Measurements from ENCODE around the gene CHRNB2.
"Not testable (repeated sequence)": the region's sequence is repeated elsewhere in the genome, so short reads cannot be mapped to it uniquely, and the experiment has no call there.

Gene CHRNB2

DNA sequence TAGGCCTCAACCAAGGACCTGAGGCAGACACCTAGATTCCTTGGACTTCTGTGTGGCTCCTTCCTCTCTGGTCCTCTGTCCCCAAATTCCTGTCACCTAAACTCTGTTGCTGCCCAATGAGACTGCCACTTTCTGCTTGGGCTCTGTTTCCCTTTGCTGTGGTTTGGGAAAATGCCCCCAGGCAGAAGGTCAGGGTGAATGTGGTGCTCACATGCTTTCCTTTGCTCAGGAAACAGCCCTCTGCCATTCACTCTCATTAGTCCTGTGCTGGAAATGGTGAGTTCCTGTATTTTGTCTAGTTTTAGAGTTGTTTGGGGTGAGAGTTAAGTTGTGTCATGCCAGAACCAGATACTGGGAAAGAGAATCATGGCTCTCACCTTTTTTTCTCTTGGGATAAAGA lies 42.7 kb upstream of the CHRNB2 start:
- H3K9me3 ChIP-seq (ENCODE audit: control insufficient read depth, low read length), result peaks cover 5% of the 10 kb centered on the region
- H2AFZ ChIP-seq (ENCODE audit: low read depth, low read length), result no peak overlapping the region
- peaks cover 12 to 36% of the 10 kb centered on the region in 2 experiments for H3K27me3 ChIP-seq (ENCODE audit: control insufficient read depth in 1 of 2, insufficient read depth in 1 of 2, low read length in 2 of 2)
- no peaks in the 10 kb centered on the region for H3K79me1 ChIP-seq (replicated peaks; ENCODE audit: low read length, poor library complexity, severe bottlenecking)
- H3K9ac ChIP-seq (ENCODE audit: low read length), result no peak overlapping the region
- H3K4me1 ChIP-seq (ENCODE audit: control insufficient read depth, insufficient read depth, low read depth, low read length), result no peaks in the 10 kb centered on the region
- H2BK120ac ChIP-seq (ENCODE audit: low read depth, low read length), result no peak overlapping the region
- no peak overlapping the region for H2BK12ac ChIP-seq (ENCODE audit: low read length in 2 of 2)
- H3K4ac ChIP-seq (ENCODE audit: low read depth in 1 of 2, low read length in 2 of 2), result no peak overlapping the region
- H4K91ac ChIP-seq (ENCODE audit: low read length), result no peak overlapping the region
- no peak overlapping the region for H2BK15ac ChIP-seq (ENCODE audit: low read depth, poor library complexity, severe bottlenecking)
- no peak overlapping the region for H4K8ac ChIP-seq (ENCODE audit: low read length)
- no peak overlapping the region for H3K23ac ChIP-seq (ENCODE audit: low read length in 2 of 2)
- no peak overlapping the region for H2BK5ac ChIP-seq (ENCODE audit: low read depth, low read length, poor library complexity, severe bottlenecking)
- H3K14ac ChIP-seq (ENCODE audit: low read length in 2 of 2), result no peak overlapping the region
- H3K36me3 ChIP-seq (ENCODE audit: control insufficient read depth in 1 of 2, insufficient read depth in 2 of 2, low read depth in 1 of 2, low read length in 2 of 2), result no peaks in the 10 kb centered on the region
- H3K4me2 ChIP-seq (ENCODE audit: low read length, poor library complexity, severe bottlenecking), result no peak overlapping the region
- DNase-seq, result no peak
- no peak overlapping the region for H2AK5ac ChIP-seq (ENCODE audit: low read length, severe bottlenecking)
- no peak overlapping the region for H3K27ac ChIP-seq (ENCODE audit: low read length, poor library complexity, severe bottlenecking)
- no peak overlapping the region for H3K18ac ChIP-seq (ENCODE audit: low read depth in 1 of 2, low read length in 2 of 2)
- H3K4me3 ChIP-seq (ENCODE audit: insufficient read depth in 1 of 2, low read depth in 1 of 2, low read length in 2 of 2), result no peak overlapping the region

DNA sequence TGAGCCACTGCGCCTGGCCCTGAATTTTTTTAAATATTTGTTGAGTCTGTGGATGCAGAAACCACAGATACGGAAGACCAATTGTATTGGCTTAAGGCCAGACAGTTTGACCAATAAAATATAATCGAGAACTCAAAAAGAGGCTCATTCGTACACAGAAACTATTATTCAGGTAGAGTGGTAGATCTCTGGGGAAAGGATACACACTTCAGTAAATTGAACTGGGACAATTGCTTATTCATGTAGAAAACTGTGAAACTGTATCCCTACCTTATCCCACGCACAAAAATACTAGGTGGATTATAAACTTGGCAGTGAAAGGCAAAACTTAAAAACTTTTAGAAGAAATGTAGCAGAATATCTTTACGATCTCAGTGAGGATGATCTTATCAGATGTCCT lies 40.4 kb upstream of the CHRNB2 start:
- Histone ChIP-seq H3K4me2 (ENCODE audit: low read length, poor library complexity, severe bottlenecking) (no peak overlapping the region), H3K4ac (ENCODE audit: low read depth in 1 of 2, low read length in 2 of 2) (no peak overlapping the region), H3K23ac (ENCODE audit: low read length in 2 of 2) (no peak overlapping the region), H3K36me3 (ENCODE audit: control insufficient read depth in 1 of 2, insufficient read depth in 2 of 2, low read depth in 1 of 2, low read length in 2 of 2) (no peaks in the 10 kb centered on the region), H3K4me1 (ENCODE audit: control insufficient read depth, insufficient read depth, low read depth, low read length) (no peaks in the 10 kb centered on the region), H3K9me3 (ENCODE audit: control insufficient read depth, low read length) (peaks cover 5% of the 10 kb centered on the region), H2AK5ac (ENCODE audit: low read length, severe bottlenecking) (no peak overlapping the region), H4K91ac (ENCODE audit: low read length) (no peak overlapping the region), H3K79me1 (replicated peaks; ENCODE audit: low read length, poor library complexity, severe bottlenecking) (no peaks in the 10 kb centered on the region), H2BK120ac (ENCODE audit: low read depth, low read length) (no peak overlapping the region), H3K27me3 (ENCODE audit: control insufficient read depth in 1 of 2, insufficient read depth in 1 of 2, low read length in 2 of 2) (peaks cover 3 to 15% of the 10 kb centered on the region in 2 experiments), H2BK5ac (ENCODE audit: low read depth, low read length, poor library complexity, severe bottlenecking) (no peak overlapping the region), H3K27ac (ENCODE audit: low read length, poor library complexity, severe bottlenecking) (no peak overlapping the region), H2AFZ (ENCODE audit: low read depth, low read length) (no peak overlapping the region), H4K8ac (ENCODE audit: low read length) (no peak overlapping the region), H3K9ac (ENCODE audit: low read length) (no peak overlapping the region), H3K14ac (ENCODE audit: low read length in 2 of 2) (no peak overlapping the region), H2BK12ac (ENCODE audit: low read length in 2 of 2) (no peak overlapping the region), H2BK15ac (ENCODE audit: low read depth, poor library complexity, severe bottlenecking) (no peak overlapping the region), H3K18ac (ENCODE audit: low read depth in 1 of 2, low read length in 2 of 2) (no peak overlapping the region), H3K4me3 (ENCODE audit: insufficient read depth in 1 of 2, low read depth in 1 of 2, low read length in 2 of 2) (no peak overlapping the region)
- no peak for DNase-seq
- over 99% methylated on average over 5 of the region's 6 CpGs for WGBS

GRCh38 chr1:154529308-154529707 lies 38.3 kb upstream of the CHRNB2 start:
- no CpG with 5 or more reads among the region's 6 CpGs for WGBS
- no peak overlapping the region for H2BK12ac ChIP-seq (ENCODE audit: low read length in 2 of 2)
- peaks cover 2 to 10% of the 10 kb centered on the region in 2 experiments for H3K27me3 ChIP-seq (ENCODE audit: control insufficient read depth in 1 of 2, insufficient read depth in 1 of 2, low read length in 2 of 2)
- no peak overlapping the region for H4K91ac ChIP-seq (ENCODE audit: low read length)
- H3K4me3 ChIP-seq (ENCODE audit: insufficient read depth in 1 of 2, low read depth in 1 of 2, low read length in 2 of 2), result no peak overlapping the region
- no peak overlapping the region for H2BK15ac ChIP-seq (ENCODE audit: low read depth, poor library complexity, severe bottlenecking)
- no peaks in the 10 kb centered on the region for H3K9me3 ChIP-seq (ENCODE audit: control insufficient read depth, low read length)
- H2AFZ ChIP-seq (ENCODE audit: low read depth, low read length), result no peak overlapping the region
- H3K4me1 ChIP-seq (ENCODE audit: control insufficient read depth, insufficient read depth, low read depth, low read length), result no peaks in the 10 kb centered on the region
- no peak overlapping the region for H2BK5ac ChIP-seq (ENCODE audit: low read depth, low read length, poor library complexity, severe bottlenecking)
- H3K23ac ChIP-seq (ENCODE audit: low read length in 2 of 2), result no peak overlapping the region
- H3K36me3 ChIP-seq (ENCODE audit: control insufficient read depth in 1 of 2, insufficient read depth in 2 of 2, low read depth in 1 of 2, low read length in 2 of 2), result no peaks in the 10 kb centered on the region
- H2BK120ac ChIP-seq (ENCODE audit: low read depth, low read length), result no peak overlapping the region
- H3K18ac ChIP-seq (ENCODE audit: low read depth in 1 of 2, low read length in 2 of 2), result no peak overlapping the region
- no peak overlapping the region for H3K27ac ChIP-seq (ENCODE audit: low read length, poor library complexity, severe bottlenecking)
- no peak overlapping the region for H3K14ac ChIP-seq (ENCODE audit: low read length in 2 of 2)
- no peaks in the 10 kb centered on the region for H3K79me1 ChIP-seq (replicated peaks; ENCODE audit: low read length, poor library complexity, severe bottlenecking)
- H3K9ac ChIP-seq (ENCODE audit: low read length), result no peak overlapping the region
- no peak overlapping the region for H2AK5ac ChIP-seq (ENCODE audit: low read length, severe bottlenecking)
- no peak overlapping the region for H4K8ac ChIP-seq (ENCODE audit: low read length)
- DNase-seq, result no peak
- no peak overlapping the region for H3K4me2 ChIP-seq (ENCODE audit: low read length, poor library complexity, severe bottlenecking)
- no peak overlapping the region for H3K4ac ChIP-seq (ENCODE audit: low read depth in 1 of 2, low read length in 2 of 2)

DNA sequence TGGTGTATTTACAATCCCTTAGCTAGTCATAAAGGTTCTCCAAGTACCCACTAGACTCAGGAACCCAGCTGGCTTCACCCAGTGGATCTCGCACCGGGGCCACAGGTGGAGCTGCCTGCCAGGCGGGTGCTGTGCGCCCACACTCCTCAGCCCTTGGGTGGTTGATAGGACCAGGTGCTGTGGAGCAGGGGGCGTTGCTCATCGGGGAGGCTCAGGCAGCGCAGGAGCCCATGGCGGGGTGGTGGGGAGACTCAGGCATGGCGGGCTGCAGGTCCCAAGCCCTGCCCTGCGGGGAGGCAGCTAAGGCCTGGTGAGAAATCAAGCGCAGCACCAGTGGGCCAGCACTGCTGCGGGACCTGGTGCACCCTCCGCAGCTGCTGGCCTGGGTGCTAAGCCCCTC lies 35.6 kb upstream of the CHRNB2 start:
- H3K18ac ChIP-seq (ENCODE audit: low read depth in 1 of 2, low read length in 2 of 2); H2BK15ac ChIP-seq (ENCODE audit: low read depth, poor library complexity, severe bottlenecking): not testable (repeated sequence)

More for the DNA sequence above, 35.6 kb upstream of the CHRNB2 start:
- H3K27me3 ChIP-seq (ENCODE audit: control insufficient read depth in 1 of 2, insufficient read depth in 1 of 2, low read length in 2 of 2), result peaks cover 11 to 15% of the 10 kb centered on the region in 2 experiments
- H3K4me2 ChIP-seq (ENCODE audit: low read length, poor library complexity, severe bottlenecking); H3K23ac ChIP-seq (ENCODE audit: low read length in 2 of 2); H4K91ac ChIP-seq (ENCODE audit: low read length); H2BK120ac ChIP-seq (ENCODE audit: low read depth, low read length); H3K9me3 ChIP-seq (ENCODE audit: control insufficient read depth, low read length); H3K79me1 ChIP-seq (replicated peaks; ENCODE audit: low read length, poor library complexity, severe bottlenecking); H3K9ac ChIP-seq (ENCODE audit: low read length); H2AK5ac ChIP-seq (ENCODE audit: low read length, severe bottlenecking); DNase-seq; H2AFZ ChIP-seq (ENCODE audit: low read depth, low read length); H4K8ac ChIP-seq (ENCODE audit: low read length); H3K14ac ChIP-seq (ENCODE audit: low read length in 2 of 2); H3K4ac ChIP-seq (ENCODE audit: low read depth in 1 of 2, low read length in 2 of 2); H3K36me3 ChIP-seq (ENCODE audit: control insufficient read depth in 1 of 2, insufficient read depth in 2 of 2, low read depth in 1 of 2, low read length in 2 of 2); H3K4me3 ChIP-seq (ENCODE audit: insufficient read depth in 1 of 2, low read depth in 1 of 2, low read length in 2 of 2); H3K27ac ChIP-seq (ENCODE audit: low read length, poor library complexity, severe bottlenecking); H2BK5ac ChIP-seq (ENCODE audit: low read depth, low read length, poor library complexity, severe bottlenecking); H2BK12ac ChIP-seq (ENCODE audit: low read length in 2 of 2); H3K4me1 ChIP-seq (ENCODE audit: control insufficient read depth, insufficient read depth, low read depth, low read length): not testable (repeated sequence)
- WGBS, result 96% methylated on average over 12 of the region's 13 CpGs
